A549 (cell line): ENCODE results near the gene GLB1L. TPM values are rescaled to one million over a fixed set of nuclear protein-coding genes. Genes with fewer than 3 reads are reported as not detected.

ENCODE experiments used
- ATAC-seq, 2 experiments: fragments of 200-7000 bp in 1 of 2; fragments of >200 bp in 1 of 2; cut with Nextera tagmentation in 1 of 2; cut with Tn5 transposase in 1 of 2; 3 replicates each; pipeline versions ENCODE4 v1.8.0 to v1.9.1; 2018 to 2020; ENCODE audit warnings: mild to moderate bottlenecking in 1 of 2, moderate library complexity in 1 of 2
- CTCF ChIA-PET: fragments of 300-600 bp; sonication (Branson Sonifier 250); formaldehyde crosslinking; extraction: SDS; loops from one replicate; lab custom pipeline; 2021; ENCODE audit warnings: antibody characterized with exemption, inconsistent platforms; lab: Yijun Ruan, JAX
- POLR2A ChIA-PET: fragments of 350-600 bp; formaldehyde crosslinking; extraction: SDS; loops from one replicate; lab custom pipeline; 2021; ENCODE audit warnings: antibody characterized with exemption, inconsistent platforms; lab: Yijun Ruan, JAX
- DNase-seq, 2 experiments: peaks; one replicate each; pipeline versions ENCODE4 v3.0.0 to v3.0.0-alpha.2; 2011 to 2016; ENCODE audit warnings: low read depth in 1 of 2, low spot score in 1 of 2
- FAIRE-seq: peaks from 2 replicates; lab custom pipeline; 2011; peaks lifted over from hg19 to GRCh38; lab: Jason Lieb, UNC
- H3K27ac ChIP-seq, 2 experiments: fragments of >200 bp; sonication (Bioruptor Twin); formaldehyde crosslinking; 3 replicates each; pipeline ENCODE4 v1.5.1; 2016 to 2017
- H3K4me1 ChIP-seq: fragments of >200 bp; sonication (Bioruptor Twin); formaldehyde crosslinking; 3 replicates; pipeline ENCODE4 v1.6.1; 2016
- H3K4me2 ChIP-seq: fragments of >200 bp; sonication (Bioruptor Twin); formaldehyde crosslinking; 3 replicates; pipeline ENCODE4 v1.6.1; 2016
- H3K4me3 ChIP-seq: fragments of >200 bp; sonication (Bioruptor Twin); formaldehyde crosslinking; 3 replicates; pipeline ENCODE4 v1.5.1; 2016
- H3K9me3 ChIP-seq: fragments of >200 bp; sonication (Bioruptor Twin); formaldehyde crosslinking; 3 replicates; pipeline ENCODE4 v1.6.1; 2016
- CBX8 ChIP-seq: fragments of 200-600 bp; sonication (generic); IDR thresholded peaks from 2 replicates; pipeline ENCODE4 v1.6.1; 2016
- E2F6 ChIP-seq: IDR thresholded peaks from 2 replicates; pipeline ENCODE4 v1.6.1; 2012; ENCODE audit warnings: low read depth, borderline replicate concordance
- EP300 ChIP-seq, 2 experiments: fragments of >200 bp; sonication (Bioruptor Twin); formaldehyde crosslinking; IDR thresholded peaks; 2 replicates in 1 of 2; 3 replicates in 1 of 2; pipeline ENCODE4 v1.6.1; 2016 to 2017
- FOSL2 ChIP-seq, 2 experiments: fragments of 450-650 bp in 1 of 2; fragments of >200 bp in 1 of 2; sonication (Bioruptor Twin) in 1 of 2; formaldehyde crosslinking; IDR thresholded peaks; 2 replicates each; pipeline versions ENCODE4 v1.5.0 to v1.6.1; 2016 to 2020; ENCODE audit warnings: mild to moderate bottlenecking in 1 of 2, moderate library complexity in 1 of 2
- HEYL ChIP-seq: fragments of 250-450 bp; sonication (Bioruptor Pico); IDR thresholded peaks from 2 replicates; pipeline ENCODE4 v1.8.0; 2021; ENCODE audit warnings: mild to moderate bottlenecking, moderate library complexity
- HOXB13 ChIP-seq: fragments of 250-450 bp; sonication (Bioruptor Pico); IDR thresholded peaks from 2 replicates; pipeline ENCODE4 v1.5.0; 2020; ENCODE audit warnings: low read depth, mild to moderate bottlenecking, moderate library complexity
- HOXB5 ChIP-seq: fragments of 250-450 bp; sonication (Bioruptor Pico); IDR thresholded peaks from 2 replicates; pipeline ENCODE4 v1.5.0; 2020; ENCODE audit warnings: mild to moderate bottlenecking, moderate library complexity
- MAFK ChIP-seq: fragments of 450-650 bp; IDR thresholded peaks from 2 replicates; pipeline ENCODE4 v1.6.1; 2014; ENCODE audit not compliant: partially characterized antibody
- RCOR1 ChIP-seq: fragments of 150-350 bp; IDR thresholded peaks from 2 replicates; pipeline ENCODE4 v1.6.1; 2014; ENCODE audit warnings: antibody characterized with exemption, low read length, low read depth
- RNF2 ChIP-seq: fragments of 200-600 bp; sonication (generic); IDR thresholded peaks from 2 replicates; pipeline ENCODE4 v1.6.1; 2016; ENCODE audit warnings: low read depth, mild to moderate bottlenecking, antibody characterized with exemption, moderate library complexity, borderline replicate concordance
- SMC3 ChIP-seq: fragments of >200 bp; sonication (Bioruptor Twin); formaldehyde crosslinking; IDR thresholded peaks from 3 replicates; pipeline ENCODE4 v1.6.1; 2018; ENCODE audit warnings: inconsistent platforms
- ZC3H11A ChIP-seq: fragments of 450-650 bp; IDR thresholded peaks from 2 replicates; pipeline ENCODE4 v1.6.1; 2014; ENCODE audit warnings: antibody characterized with exemption, mild to moderate bottlenecking
- ZNF302 ChIP-seq: fragments of 250-450 bp; sonication (Bioruptor Pico); IDR thresholded peaks from 2 replicates; pipeline ENCODE4 v1.9.0; 2021; ENCODE audit warnings: inconsistent platforms, mild to moderate bottlenecking, moderate library complexity
- WGBS: methylation state at CpG from one replicate; pipeline ENCODE4 v1.1.6; 2017; ENCODE audit errors: missing lambda C conversion rate; 5-methylcytosine and 5-hydroxymethylcytosine counted together
- polyA plus RNA-seq, 4 experiments: library from polyadenylated mRNA; depleted of rRNA in 3 of 4; stranded (reverse); fragments of >200 nt; fragmentation: RNase III in 1 of 4; extraction: RNeasy Plus Mini Kit Qiagen cat#74134 plus additional on column Dnase treatment in 1 of 4; gene quantifications; 2 replicates in 3 of 4; 3 replicates in 1 of 4; pipeline ENCODE4 v1.2.3, GENCODE V29; 2011 to 2017
- TF ChIP-seq, protein P1 (sequence below): fragments of 250-450 bp; sonication (Bioruptor Pico); IDR thresholded peaks from 2 replicates; pipeline ENCODE4 v1.5.0; 2020; ENCODE audit warnings: low read depth, mild to moderate bottlenecking, moderate library complexity
- TF ChIP-seq, protein P2 (sequence below): fragments of 200-600 bp; sonication (generic); IDR thresholded peaks from 2 replicates; pipeline ENCODE4 v1.6.1; 2016; ENCODE audit warnings: antibody characterized with exemption, mild to moderate bottlenecking, moderate library complexity

The GLB1L gene
- polyA plus RNA-seq, 2 of the 4 experiments (the other 2 are of a cell fraction) = 5.9 to 8.7 TPM

DNA sequence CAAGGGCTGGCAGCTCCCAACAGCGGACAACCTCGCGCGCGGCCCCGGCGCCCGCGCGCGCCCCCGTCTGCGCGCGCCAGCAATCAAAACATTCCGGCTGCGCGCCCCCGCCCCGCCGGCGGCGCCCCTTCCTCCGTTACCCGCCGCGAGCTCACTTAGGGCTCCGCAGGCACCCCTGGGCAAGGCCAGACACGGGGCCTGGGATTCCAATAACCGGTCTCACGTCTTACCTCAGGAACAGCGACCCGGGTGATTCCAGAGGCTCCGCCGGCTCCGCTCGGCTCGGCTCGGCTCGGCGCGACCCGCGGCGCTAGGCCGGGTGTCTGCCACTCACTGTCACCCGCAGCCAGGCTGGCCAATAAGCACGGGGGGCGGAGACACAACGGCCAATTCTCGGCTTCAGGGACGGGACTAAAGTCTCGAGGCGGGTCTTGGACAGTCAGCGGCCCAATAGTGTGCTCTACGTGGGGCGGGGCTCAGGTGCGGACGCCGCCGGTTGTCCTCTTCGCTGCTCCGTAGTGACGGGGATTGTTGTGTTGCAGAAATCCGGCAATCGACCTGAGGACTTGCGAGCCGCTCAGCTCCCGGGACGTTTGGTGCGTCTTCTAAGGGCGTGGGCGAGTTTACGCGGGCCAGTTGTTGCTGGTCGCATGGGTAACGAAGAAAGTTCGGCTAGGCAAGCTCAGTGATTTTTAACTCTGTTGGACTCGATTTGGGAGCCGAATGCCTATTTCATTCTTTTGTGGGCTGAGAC, 15.8 kb downstream of the GLB1L start, which contains the start of the genes ANKZF1 and ATG9A (continued):
- TF ChIP-seq ZNF302 (CRISPR knock-in tag) (no peak), RNF2 (no peak), EP300 (IDR thresholded peaks at IDR 0.05) (no peak), SMC3 (no peak; the same call in 2 of the 3 replicates), CBX8 (no peak), HOXB13 (0 out of 2 replicates have a peak, but pooled peaks have one; percentile 57), E2F6 (0 out of 2 replicates have a peak, but pooled peaks have one; percentile 9)
- TF ChIP-seq, protein P1, sequence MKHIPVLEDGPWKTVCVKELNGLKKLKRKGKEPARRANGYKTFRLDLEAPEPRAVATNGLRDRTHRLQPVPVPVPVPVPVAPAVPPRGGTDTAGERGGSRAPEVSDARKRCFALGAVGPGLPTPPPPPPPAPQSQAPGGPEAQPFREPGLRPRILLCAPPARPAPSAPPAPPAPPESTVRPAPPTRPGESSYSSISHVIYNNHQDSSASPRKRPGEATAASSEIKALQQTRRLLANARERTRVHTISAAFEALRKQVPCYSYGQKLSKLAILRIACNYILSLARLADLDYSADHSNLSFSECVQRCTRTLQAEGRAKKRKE (CRISPR knock-in tag) = peak; percentile 80; the same call in 1 of the 2 replicates
- TF ChIP-seq, protein P2, sequence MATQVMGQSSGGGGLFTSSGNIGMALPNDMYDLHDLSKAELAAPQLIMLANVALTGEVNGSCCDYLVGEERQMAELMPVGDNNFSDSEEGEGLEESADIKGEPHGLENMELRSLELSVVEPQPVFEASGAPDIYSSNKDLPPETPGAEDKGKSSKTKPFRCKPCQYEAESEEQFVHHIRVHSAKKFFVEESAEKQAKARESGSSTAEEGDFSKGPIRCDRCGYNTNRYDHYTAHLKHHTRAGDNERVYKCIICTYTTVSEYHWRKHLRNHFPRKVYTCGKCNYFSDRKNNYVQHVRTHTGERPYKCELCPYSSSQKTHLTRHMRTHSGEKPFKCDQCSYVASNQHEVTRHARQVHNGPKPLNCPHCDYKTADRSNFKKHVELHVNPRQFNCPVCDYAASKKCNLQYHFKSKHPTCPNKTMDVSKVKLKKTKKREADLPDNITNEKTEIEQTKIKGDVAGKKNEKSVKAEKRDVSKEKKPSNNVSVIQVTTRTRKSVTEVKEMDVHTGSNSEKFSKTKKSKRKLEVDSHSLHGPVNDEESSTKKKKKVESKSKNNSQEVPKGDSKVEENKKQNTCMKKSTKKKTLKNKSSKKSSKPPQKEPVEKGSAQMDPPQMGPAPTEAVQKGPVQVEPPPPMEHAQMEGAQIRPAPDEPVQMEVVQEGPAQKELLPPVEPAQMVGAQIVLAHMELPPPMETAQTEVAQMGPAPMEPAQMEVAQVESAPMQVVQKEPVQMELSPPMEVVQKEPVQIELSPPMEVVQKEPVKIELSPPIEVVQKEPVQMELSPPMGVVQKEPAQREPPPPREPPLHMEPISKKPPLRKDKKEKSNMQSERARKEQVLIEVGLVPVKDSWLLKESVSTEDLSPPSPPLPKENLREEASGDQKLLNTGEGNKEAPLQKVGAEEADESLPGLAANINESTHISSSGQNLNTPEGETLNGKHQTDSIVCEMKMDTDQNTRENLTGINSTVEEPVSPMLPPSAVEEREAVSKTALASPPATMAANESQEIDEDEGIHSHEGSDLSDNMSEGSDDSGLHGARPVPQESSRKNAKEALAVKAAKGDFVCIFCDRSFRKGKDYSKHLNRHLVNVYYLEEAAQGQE = no peak
- TF ChIP-seq, all 56 proteins: peak for 15

- WGBS = 2% methylated on average over 10 of the region's 19 CpGs
- ChIA-PET CTCF (interaction anchor here (1.1 to 9.4 kb wide), 10 partner anchors 8 to 75 kb away, joined by 3 to 86 read pairs (median 6); partner anchors contain the start of gene TUBA4A), POLR2A (interaction anchor here (0.7 to 2.6 kb wide), 12 partner anchors 9 to 170 kb away, joined by 3 to 19 read pairs (median 6); partner anchors contain the start of genes DNAJB2, GLB1L, STK16 and TUBA4A)
- no peak for FAIRE-seq
- peaks cover 19% of the 10 kb centered on the region for H3K4me1 ChIP-seq
- peak; percentile 36 to 48 for ATAC-seq
- H3K9me3 ChIP-seq = no peaks in the 10 kb centered on the region
- peak overlapping the region; percentile 98 for H3K4me2 ChIP-seq
- peak overlapping the region; percentile 82 to 95 for H3K27ac ChIP-seq
- DNase-seq = no peak
- H3K4me3 ChIP-seq = peak overlapping the region; percentile 85
- TF ChIP-seq CBX8 = no peak
- no peak for TF ChIP-seq FOSL2 (IDR thresholded peaks at IDR 0.05)
- TF ChIP-seq FOSL2 (CRISPR knock-in tag; IDR thresholded peaks at IDR 0.05) = peak; percentile 2; the same call in 1 of the 2 replicates
- no peak for TF ChIP-seq HOXB5 (CRISPR knock-in tag)
- no peak for TF ChIP-seq MAFK
- no peak for TF ChIP-seq HEYL (CRISPR knock-in tag)
- TF ChIP-seq ZC3H11A = no peak
- no peak for TF ChIP-seq RCOR1
- TF ChIP-seq, all 56 proteins: peak for 1
Measured at GRCh38 chr2:219228911-219229304, 16.3 kb downstream of the GLB1L start.
